Body of pancreas (tissue), 4 donors: ENCODE results near the gene GSTK1. TPM values are rescaled to one million over a fixed set of nuclear protein-coding genes. Genes with fewer than 3 reads are reported as not detected.
A peak's percentile ranks its signal among the peaks of the same experiment; 100 is the strongest.

Experiments used
- ATAC-seq: fragments of 150-250 bp; one replicate; pipeline ENCODE4 v1.9.1; 2016
- DNase-seq, 4 donors: peaks; one replicate each; pipeline ENCODE4 v3.0.0-alpha.2; 2019
- H3K27ac ChIP-seq, 4 donors: fragments of 200-600 bp; sonication (generic); 1 replicate in 3 of 4; 2 replicates in 1 of 4; pipeline versions ENCODE4 v1.5.1 to v1.6.1; 2016 to 2019; ENCODE audit warnings: mild to moderate bottlenecking in 1 of 4, mixed read lengths in 1 of 4, moderate library complexity in 1 of 4
- H3K27me3 ChIP-seq, 2 donors: fragments of 200-600 bp; sonication (generic); one replicate each; pipeline ENCODE4 v1.6.0; 2016; ENCODE audit warnings: mild to moderate bottlenecking in 1 of 2
- H3K36me3 ChIP-seq, 2 donors: fragments of 200-600 bp; sonication (generic); replicated peaks in 1 of 2; 2 replicates each; pipeline ENCODE4 v1.5.1; 2016; ENCODE audit warnings: low read depth in 2 of 2; ENCODE audit not compliant: insufficient read depth in 1 of 2
- H3K4me1 ChIP-seq: fragments of 200-600 bp; sonication (generic); one replicate; pipeline ENCODE4 v1.6.0; 2016
- H3K4me3 ChIP-seq, 2 donors: fragments of 200-600 bp; sonication (generic); 1 replicate in 1 of 2; 2 replicates in 1 of 2; pipeline ENCODE4 v1.5.1; 2016 to 2019
- H3K9me3 ChIP-seq, 3 donors: fragments of 200-600 bp; sonication (generic); 1 replicate in 2 of 3; 2 replicates in 1 of 3; pipeline ENCODE4 v1.5.1; 2016
- POLR2A ChIP-seq, 3 donors: fragments of 450-650 bp; IDR thresholded peaks; one replicate each; pipeline ENCODE4 v1.6.1; 2016; ENCODE audit warnings: antibody characterized with exemption in 3 of 3, mild to moderate bottlenecking in 2 of 3
- WGBS, 2 donors: methylation state at CpG; one replicate each; pipeline ENCODE4 v1.1.5; 2017; 5-methylcytosine and 5-hydroxymethylcytosine counted together
- intact Hi-C: fragments of 100-400 bp; cut with DNase I; formaldehyde crosslinking; loops from one replicate; pipeline ENCODE4 v1.15.1; 2023
- total RNA-seq, 2 donors: library from RNA; depleted of rRNA; stranded (reverse); fragments of >200 nt; gene quantifications; one replicate each; pipeline ENCODE4 v1.1.0, GENCODE V29; 2016
- TF ChIP-seq, protein P1 (sequence below), 7 experiments: fragments of 450-650 bp in 4 of 7; fragments of 200-600 bp in 3 of 7; sonication (generic) in 3 of 7; IDR thresholded peaks; one replicate each; pipeline ENCODE4 v1.5.1; 2016 to 2019; ENCODE audit warnings: antibody characterized with exemption in 7 of 7

GSTK1 gene
- total RNA-seq, 2 donors from 2014 or later, result 75.8 to 109 TPM

DNA sequence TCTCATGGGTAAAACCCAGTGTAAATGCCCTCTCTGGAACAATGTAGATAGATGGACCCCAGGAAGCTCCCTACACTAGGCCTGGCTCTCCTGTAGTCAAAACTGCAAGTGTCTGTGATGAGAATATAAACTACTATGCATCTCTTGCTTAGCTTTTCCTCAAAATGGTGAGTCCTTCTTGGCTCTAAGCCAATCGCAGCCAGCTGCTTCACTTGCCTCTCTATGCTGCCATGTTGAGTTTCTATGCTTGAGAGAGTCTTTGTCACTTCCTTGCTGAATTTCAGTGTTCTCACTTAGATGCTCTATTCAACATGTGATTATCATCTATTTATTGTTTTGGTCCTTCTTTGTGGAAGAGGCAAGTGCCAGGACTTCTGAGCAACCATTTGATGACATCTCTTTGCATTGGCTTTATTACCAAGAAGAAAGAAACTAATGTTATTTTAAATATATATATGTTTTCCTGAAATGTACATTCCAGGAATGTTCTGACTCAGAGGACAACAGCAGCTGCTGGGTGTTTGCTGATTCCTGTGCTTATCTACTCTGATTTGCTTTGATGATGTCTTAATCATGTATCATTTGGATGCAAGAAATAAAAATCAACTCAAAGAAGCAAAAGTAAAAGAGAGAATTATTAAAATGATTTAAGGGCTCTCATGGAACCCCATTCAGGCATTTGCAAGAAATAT lies 24.8 kb upstream of the GSTK1 start:
- Histone ChIP-seq H3K9me3 (no peaks in the 10 kb centered on the region), H3K27ac (no peak overlapping the region), H3K27me3 (no peaks in the 10 kb centered on the region), H3K4me1 (no peaks in the 10 kb centered on the region), H3K36me3 (no peaks in the 10 kb centered on the region), H3K4me3 (no peak overlapping the region)
- 62 to 80% methylated on average over 1 of the region's 1 CpG for WGBS, 2 donors
- ATAC-seq (no peak), DNase-seq (no peak)
- intact Hi-C loops, result no loop called here
- TF ChIP-seq, protein P1, sequence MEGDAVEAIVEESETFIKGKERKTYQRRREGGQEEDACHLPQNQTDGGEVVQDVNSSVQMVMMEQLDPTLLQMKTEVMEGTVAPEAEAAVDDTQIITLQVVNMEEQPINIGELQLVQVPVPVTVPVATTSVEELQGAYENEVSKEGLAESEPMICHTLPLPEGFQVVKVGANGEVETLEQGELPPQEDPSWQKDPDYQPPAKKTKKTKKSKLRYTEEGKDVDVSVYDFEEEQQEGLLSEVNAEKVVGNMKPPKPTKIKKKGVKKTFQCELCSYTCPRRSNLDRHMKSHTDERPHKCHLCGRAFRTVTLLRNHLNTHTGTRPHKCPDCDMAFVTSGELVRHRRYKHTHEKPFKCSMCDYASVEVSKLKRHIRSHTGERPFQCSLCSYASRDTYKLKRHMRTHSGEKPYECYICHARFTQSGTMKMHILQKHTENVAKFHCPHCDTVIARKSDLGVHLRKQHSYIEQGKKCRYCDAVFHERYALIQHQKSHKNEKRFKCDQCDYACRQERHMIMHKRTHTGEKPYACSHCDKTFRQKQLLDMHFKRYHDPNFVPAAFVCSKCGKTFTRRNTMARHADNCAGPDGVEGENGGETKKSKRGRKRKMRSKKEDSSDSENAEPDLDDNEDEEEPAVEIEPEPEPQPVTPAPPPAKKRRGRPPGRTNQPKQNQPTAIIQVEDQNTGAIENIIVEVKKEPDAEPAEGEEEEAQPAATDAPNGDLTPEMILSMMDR (IDR thresholded peaks at IDR 0.05), result no peak
- no peak for TF ChIP-seq POLR2A (IDR thresholded peaks at IDR 0.05)

DNA sequence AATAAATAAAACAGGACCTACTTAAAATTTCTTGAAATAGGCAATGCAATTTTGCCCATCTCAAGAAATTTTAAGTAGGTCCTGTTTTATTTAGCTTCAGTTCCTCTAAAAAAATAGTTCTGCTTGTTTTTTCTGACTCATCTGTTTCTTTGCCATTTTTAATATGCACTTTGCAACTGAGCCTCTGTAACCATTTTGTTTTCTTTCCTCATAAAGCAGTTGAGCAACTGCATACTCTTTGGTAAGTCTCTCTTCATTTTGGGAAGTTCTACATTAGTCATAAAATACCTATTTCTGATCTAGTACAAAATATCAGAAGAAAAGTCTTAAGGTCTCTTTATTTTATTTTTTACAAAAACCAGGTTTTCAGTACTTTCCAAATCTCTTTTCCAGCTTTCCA lies 23.4 kb upstream of the GSTK1 start:
- TF ChIP-seq, protein P1 (IDR thresholded peaks at IDR 0.05), result no peak
- no peak for TF ChIP-seq POLR2A (IDR thresholded peaks at IDR 0.05)
- H3K4me3 ChIP-seq, result no peak overlapping the region
- H3K36me3 ChIP-seq, result no peaks in the 10 kb centered on the region
- ATAC-seq, result no peak
- peak overlapping the region in 1 of 4 donors; percentile 63 for H3K27ac ChIP-seq
- DNase-seq, result no peak
- H3K4me1 ChIP-seq, result no peaks in the 10 kb centered on the region
- H3K27me3 ChIP-seq, result no peaks in the 10 kb centered on the region
- intact Hi-C loops, result loop anchor here (5.0 kb wide), 2 partner anchors 62 to 177 kb away; no protein-coding TSS in a partner anchor
- H3K9me3 ChIP-seq, result no peaks in the 10 kb centered on the region

DNA sequence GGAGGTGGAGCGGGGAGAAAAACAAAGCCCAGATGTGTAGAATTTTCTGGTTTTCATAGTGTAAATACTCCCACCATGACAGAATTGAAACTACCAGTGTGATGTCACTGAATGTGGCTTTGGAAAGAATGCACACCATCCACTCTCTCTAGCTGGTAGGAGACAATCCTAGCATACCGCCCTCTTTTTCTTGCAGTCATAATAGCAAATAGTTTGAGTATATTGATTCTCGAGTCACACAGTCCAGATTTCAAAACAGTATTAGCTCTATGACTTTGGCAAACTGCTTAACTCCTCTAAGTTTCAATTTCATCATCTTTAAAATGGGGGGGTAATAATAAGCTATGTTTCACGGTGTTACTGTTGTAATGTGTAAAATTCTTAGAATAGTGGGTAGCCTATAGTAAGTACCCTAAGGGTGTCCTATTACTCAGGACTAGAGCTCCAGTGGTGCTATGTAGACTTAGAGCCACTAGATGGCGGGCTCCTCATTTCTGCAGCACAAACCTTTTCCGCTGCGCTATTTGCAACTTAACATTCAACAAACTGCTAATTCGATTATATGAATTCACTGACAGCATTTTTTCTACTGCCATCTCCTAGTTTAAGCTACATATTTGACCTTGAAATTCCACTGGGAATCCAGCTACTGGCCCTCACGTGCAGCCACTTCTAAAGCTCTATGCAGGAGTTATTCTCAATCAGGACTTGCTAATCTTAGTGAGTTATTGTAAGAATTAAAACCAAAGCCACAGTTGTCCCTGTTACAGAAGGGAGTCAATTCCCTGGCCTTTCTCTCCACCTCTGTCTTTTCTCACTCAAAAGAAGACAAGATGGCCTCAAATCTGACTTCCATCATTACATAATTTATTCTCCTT lies 22.7 kb upstream of the GSTK1 start:
- peak overlapping the region in 1 of 4 donors; percentile 63 for H3K27ac ChIP-seq
- intact Hi-C loops, result loop anchor here (5.0 kb wide), 2 partner anchors 62 to 177 kb away; no protein-coding TSS in a partner anchor

DNA sequence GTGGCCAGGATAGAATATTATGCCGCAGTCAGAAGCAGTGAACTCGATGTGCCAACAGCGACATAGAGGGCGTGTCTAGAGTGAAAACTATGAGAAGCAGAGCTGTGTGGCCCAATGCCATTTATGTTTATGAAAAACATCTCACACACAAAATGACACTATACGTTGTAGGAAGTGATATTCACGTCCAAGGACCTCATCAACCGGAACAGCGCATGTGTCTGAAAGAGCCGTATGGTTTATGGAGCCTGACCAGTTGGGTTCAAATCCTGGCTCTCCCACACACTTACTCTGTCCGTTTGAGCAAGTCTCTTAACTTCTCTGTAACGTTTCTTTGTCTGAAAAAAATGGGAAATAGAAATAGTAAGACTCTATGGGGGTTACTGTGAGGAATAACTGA lies 20.9 kb upstream of the GSTK1 start:
- no peak for TF ChIP-seq POLR2A (IDR thresholded peaks at IDR 0.05)
- TF ChIP-seq, protein P1 (IDR thresholded peaks at IDR 0.05), result no peak
- Histone ChIP-seq H3K4me3 (no peak overlapping the region), H3K9me3 (no peaks in the 10 kb centered on the region), H3K4me1 (no peaks in the 10 kb centered on the region), H3K27me3 (no peaks in the 10 kb centered on the region), H3K36me3 (no peaks in the 10 kb centered on the region), H3K27ac (no peak overlapping the region)
- intact Hi-C loops, result loop anchor here (5.0 kb wide), 2 partner anchors 60 to 175 kb away; no protein-coding TSS in a partner anchor
- DNase-seq, result no peak
- 74 to 75% methylated on average over 11 of the region's 11 CpGs for WGBS, 2 donors
- ATAC-seq, result no peak

More for the DNA sequence above, 22.7 kb upstream of the GSTK1 start:
- Histone ChIP-seq H3K36me3 (no peaks in the 10 kb centered on the region), H3K4me3 (no peak overlapping the region), H3K27me3 (no peaks in the 10 kb centered on the region), H3K9me3 (no peaks in the 10 kb centered on the region), H3K4me1 (no peaks in the 10 kb centered on the region)
- DNase-seq, result peak; percentile 73 to 80 (median 78)
- WGBS, 2 donors, result 10% methylated on average over 9 of the region's 9 CpGs
- peak; percentile 92 for ATAC-seq
- TF ChIP-seq, protein P1 (IDR thresholded peaks at IDR 0.05), result peak; percentile 76 to 95 (median 89)
- TF ChIP-seq POLR2A (IDR thresholded peaks at IDR 0.05), result no peak
